Measurements from ENCODE around the gene ASAP3. TPM values are rescaled to one million over a fixed set of nuclear protein-coding genes. Genes with fewer than 3 reads are reported as not detected.

The ASAP3 gene
- total RNA-seq, 1 experiment from 2014 or later: 71.2 TPM

GRCh38 chr1:23475641-23476040 is 8.3 kb downstream of the ASAP3 start:
- H3K4me3 Mint-ChIP-seq: no peak overlapping the region

DNA sequence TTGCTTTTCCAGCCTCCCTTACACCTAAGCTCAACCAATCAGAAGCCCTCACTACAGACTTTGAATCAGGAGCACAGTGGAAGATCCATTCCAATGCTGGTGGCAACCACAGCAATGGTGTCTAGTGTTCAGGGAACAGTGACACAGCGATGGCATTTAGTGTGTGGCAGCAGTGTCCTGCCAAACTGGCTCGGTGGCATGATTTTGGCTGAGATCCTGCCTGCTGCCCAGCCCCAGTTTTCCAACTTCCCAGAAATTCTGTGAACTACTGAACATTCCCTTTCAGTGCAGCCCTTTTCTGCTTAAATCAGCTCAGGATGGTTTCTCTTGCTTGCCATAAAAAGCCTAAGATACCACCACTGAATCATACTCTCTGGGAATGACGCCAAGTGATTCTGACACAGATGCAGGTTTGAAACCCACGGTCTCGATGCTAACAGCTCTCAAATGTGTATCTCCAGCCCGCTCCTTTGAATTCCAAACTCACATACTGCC is 8.8 kb downstream of the ASAP3 start:
- Mint-ChIP-seq H3K9me3 (no peaks in the 10 kb centered on the region), H3K4me3 (no peak overlapping the region), H3K36me3 (no peaks in the 10 kb centered on the region), H3K4me1 (peaks cover 24% of the 10 kb centered on the region), H3K27ac (no peak overlapping the region), H3K27me3 (ENCODE audit: low read depth) (no peaks in the 10 kb centered on the region)
- no peak for ATAC-seq
- TF ChIP-seq, protein P1, sequence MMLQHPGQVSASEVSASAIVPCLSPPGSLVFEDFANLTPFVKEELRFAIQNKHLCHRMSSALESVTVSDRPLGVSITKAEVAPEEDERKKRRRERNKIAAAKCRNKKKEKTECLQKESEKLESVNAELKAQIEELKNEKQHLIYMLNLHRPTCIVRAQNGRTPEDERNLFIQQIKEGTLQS (CRISPR knock-in tag; conservative IDR thresholded peaks at IDR 0.05): no peak
- no peak for TF ChIP-seq FOXK1 (CRISPR knock-in tag; IDR thresholded peaks at IDR 0.05)
- no peak for TF ChIP-seq JUN (CRISPR knock-in tag; IDR thresholded peaks at IDR 0.05)
- no peak for TF ChIP-seq NR2C2 (CRISPR knock-in tag; IDR thresholded peaks at IDR 0.05)
- TF ChIP-seq, protein P2, sequence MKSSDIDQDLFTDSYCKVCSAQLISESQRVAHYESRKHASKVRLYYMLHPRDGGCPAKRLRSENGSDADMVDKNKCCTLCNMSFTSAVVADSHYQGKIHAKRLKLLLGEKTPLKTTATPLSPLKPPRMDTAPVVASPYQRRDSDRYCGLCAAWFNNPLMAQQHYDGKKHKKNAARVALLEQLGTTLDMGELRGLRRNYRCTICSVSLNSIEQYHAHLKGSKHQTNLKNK (CRISPR knock-in tag; IDR thresholded peaks at IDR 0.05): no peak
- TF ChIP-seq NFE2L1 (CRISPR knock-in tag; IDR thresholded peaks at IDR 0.05): no peak
- no peak for TF ChIP-seq TP53 (CRISPR knock-in tag; IDR thresholded peaks at IDR 0.05)
- no peak for TF ChIP-seq TCF7 (CRISPR knock-in tag; IDR thresholded peaks at IDR 0.05; ENCODE audit: low read depth)
- TF ChIP-seq MYBL2 (CRISPR knock-in tag; IDR thresholded peaks at IDR 0.05): no peak
- no peak for TF ChIP-seq FOXJ3 (CRISPR knock-in tag; IDR thresholded peaks at IDR 0.05; ENCODE audit: borderline replicate concordance)
- no peak for TF ChIP-seq TEAD4 (CRISPR knock-in tag; IDR thresholded peaks at IDR 0.05)
- TF ChIP-seq, protein P3, sequence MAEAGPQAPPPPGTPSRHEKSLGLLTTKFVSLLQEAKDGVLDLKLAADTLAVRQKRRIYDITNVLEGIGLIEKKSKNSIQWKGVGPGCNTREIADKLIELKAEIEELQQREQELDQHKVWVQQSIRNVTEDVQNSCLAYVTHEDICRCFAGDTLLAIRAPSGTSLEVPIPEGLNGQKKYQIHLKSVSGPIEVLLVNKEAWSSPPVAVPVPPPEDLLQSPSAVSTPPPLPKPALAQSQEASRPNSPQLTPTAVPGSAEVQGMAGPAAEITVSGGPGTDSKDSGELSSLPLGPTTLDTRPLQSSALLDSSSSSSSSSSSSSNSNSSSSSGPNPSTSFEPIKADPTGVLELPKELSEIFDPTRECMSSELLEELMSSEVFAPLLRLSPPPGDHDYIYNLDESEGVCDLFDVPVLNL (CRISPR knock-in tag; IDR thresholded peaks at IDR 0.05; ENCODE audit: borderline replicate concordance, low read depth): no peak
- no peak for DNase-seq (ENCODE audit: low spot score)
- POLR2A ChIA-PET: interaction anchor here (0.6 kb wide), 1 partner anchor 300 kb away, joined by 3 read pairs; no protein-coding TSS in a partner anchor
- CTCF ChIA-PET: interaction anchor here (0.7 to 1.5 kb wide), 3 partner anchors 9 to 65 kb away, joined by 4 to 6 read pairs (median 4); partner anchors contain the start of gene ASAP3

More at GRCh38 chr1:23475641-23476040, 8.3 kb downstream of the ASAP3 start:
- no peak for ATAC-seq
- TF ChIP-seq, protein P4, sequence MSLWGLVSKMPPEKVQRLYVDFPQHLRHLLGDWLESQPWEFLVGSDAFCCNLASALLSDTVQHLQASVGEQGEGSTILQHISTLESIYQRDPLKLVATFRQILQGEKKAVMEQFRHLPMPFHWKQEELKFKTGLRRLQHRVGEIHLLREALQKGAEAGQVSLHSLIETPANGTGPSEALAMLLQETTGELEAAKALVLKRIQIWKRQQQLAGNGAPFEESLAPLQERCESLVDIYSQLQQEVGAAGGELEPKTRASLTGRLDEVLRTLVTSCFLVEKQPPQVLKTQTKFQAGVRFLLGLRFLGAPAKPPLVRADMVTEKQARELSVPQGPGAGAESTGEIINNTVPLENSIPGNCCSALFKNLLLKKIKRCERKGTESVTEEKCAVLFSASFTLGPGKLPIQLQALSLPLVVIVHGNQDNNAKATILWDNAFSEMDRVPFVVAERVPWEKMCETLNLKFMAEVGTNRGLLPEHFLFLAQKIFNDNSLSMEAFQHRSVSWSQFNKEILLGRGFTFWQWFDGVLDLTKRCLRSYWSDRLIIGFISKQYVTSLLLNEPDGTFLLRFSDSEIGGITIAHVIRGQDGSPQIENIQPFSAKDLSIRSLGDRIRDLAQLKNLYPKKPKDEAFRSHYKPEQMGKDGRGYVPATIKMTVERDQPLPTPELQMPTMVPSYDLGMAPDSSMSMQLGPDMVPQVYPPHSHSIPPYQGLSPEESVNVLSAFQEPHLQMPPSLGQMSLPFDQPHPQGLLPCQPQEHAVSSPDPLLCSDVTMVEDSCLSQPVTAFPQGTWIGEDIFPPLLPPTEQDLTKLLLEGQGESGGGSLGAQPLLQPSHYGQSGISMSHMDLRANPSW (CRISPR knock-in tag; conservative IDR thresholded peaks at IDR 0.05; ENCODE audit: low read depth): no peak
- TF ChIP-seq, protein P1 (CRISPR knock-in tag; conservative IDR thresholded peaks at IDR 0.05): no peak
- TF ChIP-seq CBFB (CRISPR knock-in tag; IDR thresholded peaks at IDR 0.05; ENCODE audit: low read depth) (no peak), SP1 (CRISPR knock-in tag; conservative IDR thresholded peaks at IDR 0.05) (no peak), USF2 (CRISPR knock-in tag; IDR thresholded peaks at IDR 0.05) (no peak), FOXP1 (CRISPR knock-in tag; IDR thresholded peaks at IDR 0.05; ENCODE audit: borderline replicate concordance) (no peak)
- TF ChIP-seq, protein P5, sequence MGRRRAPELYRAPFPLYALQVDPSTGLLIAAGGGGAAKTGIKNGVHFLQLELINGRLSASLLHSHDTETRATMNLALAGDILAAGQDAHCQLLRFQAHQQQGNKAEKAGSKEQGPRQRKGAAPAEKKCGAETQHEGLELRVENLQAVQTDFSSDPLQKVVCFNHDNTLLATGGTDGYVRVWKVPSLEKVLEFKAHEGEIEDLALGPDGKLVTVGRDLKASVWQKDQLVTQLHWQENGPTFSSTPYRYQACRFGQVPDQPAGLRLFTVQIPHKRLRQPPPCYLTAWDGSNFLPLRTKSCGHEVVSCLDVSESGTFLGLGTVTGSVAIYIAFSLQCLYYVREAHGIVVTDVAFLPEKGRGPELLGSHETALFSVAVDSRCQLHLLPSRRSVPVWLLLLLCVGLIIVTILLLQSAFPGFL (CRISPR knock-in tag; IDR thresholded peaks at IDR 0.05; ENCODE audit: borderline replicate concordance): no peak
- TF ChIP-seq, protein P6, sequence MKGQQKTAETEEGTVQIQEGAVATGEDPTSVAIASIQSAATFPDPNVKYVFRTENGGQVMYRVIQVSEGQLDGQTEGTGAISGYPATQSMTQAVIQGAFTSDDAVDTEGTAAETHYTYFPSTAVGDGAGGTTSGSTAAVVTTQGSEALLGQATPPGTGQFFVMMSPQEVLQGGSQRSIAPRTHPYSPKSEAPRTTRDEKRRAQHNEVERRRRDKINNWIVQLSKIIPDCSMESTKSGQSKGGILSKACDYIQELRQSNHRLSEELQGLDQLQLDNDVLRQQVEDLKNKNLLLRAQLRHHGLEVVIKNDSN (CRISPR knock-in tag; IDR thresholded peaks at IDR 0.05): no peak
- no peak for DNase-seq (ENCODE audit: low spot score)
- no peak overlapping the region for H3K27ac Mint-ChIP-seq
- no peaks in the 10 kb centered on the region for H3K27me3 Mint-ChIP-seq (ENCODE audit: low read depth)
- H3K36me3 Mint-ChIP-seq: no peaks in the 10 kb centered on the region
- H3K9me3 Mint-ChIP-seq: no peaks in the 10 kb centered on the region
- POLR2A ChIA-PET: no interaction called here
- H3K4me1 Mint-ChIP-seq: peaks cover 28% of the 10 kb centered on the region
- CTCF ChIA-PET: interaction anchor here (1.0 kb wide), 1 partner anchor 21 kb away, joined by 6 read pairs; no protein-coding TSS in a partner anchor

All from WTC11 (cell line).